Muscle layer of duodenum (tissue), 2 donors: Measurements from ENCODE around the gene DUS2.
"Not testable (repeated sequence)": the region's sequence is repeated elsewhere in the genome, so short reads cannot be mapped to it uniquely, and the experiment has no call there.

Experiments used
- H3K27ac ChIP-seq: one replicate; pipeline ENCODE4 v1.7.0; 2013; ENCODE audit warnings: mild to moderate bottlenecking, low read length
- H3K27me3 ChIP-seq: one replicate; pipeline ENCODE4 v1.7.0; 2013; ENCODE audit warnings: low read depth, mild to moderate bottlenecking, control low read depth, low read length
- H3K36me3 ChIP-seq, 2 donors: one replicate each; pipeline ENCODE4 v1.7.0; 2013; ENCODE audit warnings: low read length in 2 of 2, control low read depth in 1 of 2, mild to moderate bottlenecking in 1 of 2; ENCODE audit not compliant: insufficient read depth in 2 of 2, control insufficient read depth in 1 of 2
- H3K4me1 ChIP-seq, 2 donors: one replicate each; pipeline ENCODE4 v1.7.0; 2013; ENCODE audit warnings: low read length in 2 of 2, mild to moderate bottlenecking in 2 of 2, control low read depth in 1 of 2, moderate library complexity in 1 of 2; ENCODE audit not compliant: insufficient read depth in 2 of 2, control insufficient read depth in 1 of 2
- H3K4me3 ChIP-seq, 2 donors: one replicate each; pipeline ENCODE4 v1.7.0; 2013; ENCODE audit warnings: low read length in 2 of 2, low read depth in 1 of 2, mild to moderate bottlenecking in 1 of 2
- H3K9me3 ChIP-seq, 2 donors: one replicate each; pipeline ENCODE4 v1.7.0; 2013; ENCODE audit warnings: low read length in 2 of 2, control low read depth in 1 of 2, mild to moderate bottlenecking in 1 of 2; ENCODE audit not compliant: control insufficient read depth in 1 of 2
- donor health status: healthy.

The DUS2 gene

DNA sequence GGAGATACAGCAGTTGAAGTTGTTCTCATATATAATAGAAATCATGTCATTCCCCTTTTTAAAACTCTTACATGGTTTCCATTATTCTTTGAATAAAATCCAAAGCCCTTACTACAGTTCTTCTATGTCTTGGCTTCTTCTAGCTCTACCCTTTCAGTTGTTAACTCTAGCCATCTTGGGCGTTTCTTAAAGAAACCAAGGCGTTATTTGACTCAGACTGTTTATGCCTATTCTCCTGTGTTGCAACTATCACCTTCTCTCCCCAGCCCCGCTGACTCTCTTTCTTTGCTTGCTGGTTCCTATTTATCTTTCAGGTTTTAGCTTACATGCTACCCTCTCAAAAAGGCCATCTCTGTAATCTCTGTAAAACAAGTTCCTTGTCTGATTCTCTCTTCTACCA, 94.8 kb downstream of the DUS2 start:
- no peaks in the 10 kb centered on the region for H3K9me3 ChIP-seq
- peaks cover 0 to 5% of the 10 kb centered on the region in 2 donors for H3K4me1 ChIP-seq
- H3K36me3 ChIP-seq = peaks cover 0 to 4% of the 10 kb centered on the region in 2 donors
- H3K4me3 ChIP-seq = no peak overlapping the region
- no peak overlapping the region for H3K27ac ChIP-seq
- no peaks in the 10 kb centered on the region for H3K27me3 ChIP-seq

DNA sequence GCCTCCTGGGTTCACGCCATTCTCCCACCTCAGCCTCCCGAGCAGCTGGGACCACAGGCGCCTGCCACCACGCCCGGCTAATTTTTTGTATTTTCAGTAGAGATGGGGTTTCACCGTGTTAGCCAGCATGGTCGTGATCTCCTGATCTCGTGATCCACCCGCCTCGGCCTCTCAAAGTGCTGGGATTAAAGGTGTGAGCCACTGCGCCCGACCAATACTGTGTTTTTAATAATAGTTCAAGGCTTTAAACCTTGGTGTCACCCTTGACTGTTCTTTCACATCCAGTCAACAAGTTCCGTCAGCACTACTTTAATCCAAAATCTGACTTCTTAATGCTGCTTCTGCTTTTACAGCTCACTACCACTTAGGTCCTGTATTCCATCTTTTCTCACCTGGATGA, 95.9 kb downstream of the DUS2 start:
- H3K4me1 ChIP-seq, H3K27ac ChIP-seq, H3K27me3 ChIP-seq, H3K4me3 ChIP-seq, H3K9me3 ChIP-seq, H3K36me3 ChIP-seq: not testable (repeated sequence)

- H3K27me3 ChIP-seq, H3K9me3 ChIP-seq, H3K36me3 ChIP-seq, H3K27ac ChIP-seq, H3K4me1 ChIP-seq, H3K4me3 ChIP-seq: not testable (repeated sequence)
Measured at GRCh38 chr16:68120496-68120895, 97.4 kb downstream of the DUS2 start.

DNA sequence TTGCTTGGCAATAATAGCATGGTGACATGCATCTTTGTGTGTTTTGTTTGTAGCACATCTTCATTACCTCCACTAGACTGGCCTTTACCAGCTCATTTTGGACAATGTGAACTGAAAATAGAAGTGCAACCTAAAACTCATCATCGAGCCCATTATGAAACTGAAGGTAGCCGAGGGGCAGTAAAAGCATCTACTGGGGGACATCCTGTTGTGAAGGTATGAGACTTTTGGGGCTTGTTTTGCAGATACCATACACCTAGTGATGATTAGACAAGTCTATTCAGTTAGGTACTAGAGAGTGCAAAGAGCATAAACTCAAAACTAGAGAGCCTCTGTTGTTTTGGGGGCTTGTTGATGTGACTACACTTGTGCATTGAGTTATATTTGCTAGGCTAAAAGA, 103.3 kb downstream of the DUS2 start:
- H3K4me3 ChIP-seq = no peak overlapping the region
- H3K27me3 ChIP-seq = no peaks in the 10 kb centered on the region
- peaks cover 4 to 5% of the 10 kb centered on the region in 2 donors for H3K36me3 ChIP-seq
- H3K27ac ChIP-seq = no peak overlapping the region
- no peaks in the 10 kb centered on the region for H3K9me3 ChIP-seq
- H3K4me1 ChIP-seq = peaks cover 0 to 4% of the 10 kb centered on the region in 2 donors

DNA sequence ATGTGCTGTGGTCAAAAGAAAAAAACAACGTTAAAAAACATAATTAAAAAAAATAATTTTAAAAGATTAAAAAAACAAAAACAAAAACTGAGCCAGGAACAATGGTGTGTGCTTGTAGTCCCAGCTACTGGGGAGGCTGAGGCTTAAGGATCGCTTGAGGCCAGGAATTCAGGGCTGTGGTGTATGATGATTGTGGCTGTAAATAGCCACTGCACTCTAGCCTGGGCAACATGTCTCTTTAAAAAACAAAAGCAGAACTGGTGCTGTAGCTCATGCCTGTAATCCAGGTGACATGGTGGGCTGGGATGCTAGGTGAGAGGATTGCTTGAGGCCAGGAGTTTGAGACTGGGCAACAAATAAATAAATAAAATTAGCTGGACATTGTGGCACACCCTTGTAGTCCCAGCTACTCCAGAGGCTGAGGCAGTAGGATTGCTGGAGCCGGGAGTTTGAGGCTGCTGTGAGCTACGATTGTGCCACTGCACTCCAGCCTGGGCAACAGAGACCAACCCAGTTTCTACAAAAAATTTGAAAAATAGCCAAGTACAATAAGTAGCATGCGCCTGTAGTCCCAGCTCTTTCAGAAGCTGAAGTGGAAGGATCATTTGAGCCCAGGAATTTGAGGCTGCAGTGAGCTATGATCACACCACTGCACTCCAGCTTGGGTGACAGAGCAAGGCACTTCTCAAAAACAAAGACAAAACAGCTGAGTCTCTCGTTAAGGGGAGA, 105.7 kb downstream of the DUS2 start:
- H3K27ac ChIP-seq = no peak overlapping the region
- no peaks in the 10 kb centered on the region for H3K9me3 ChIP-seq
- H3K27me3 ChIP-seq = no peaks in the 10 kb centered on the region
- no peak overlapping the region for H3K4me3 ChIP-seq
- peaks cover 0 to 4% of the 10 kb centered on the region in 2 donors for H3K36me3 ChIP-seq
- H3K4me1 ChIP-seq = peaks cover 0 to 13% of the 10 kb centered on the region in 2 donors
